ENCODE results near the gene ACVR2A.

- TF ChIP-seq CTCF (IDR thresholded peaks at IDR 0.05) (no peak), POLR2A (IDR thresholded peaks at IDR 0.05) (no peak)
Measured at GRCh38 chr2:147924647-147925046, 79.8 kb downstream of the ACVR2A start.

Measured in Peyer's patch (tissue), 4 donors.